Measurements from ENCODE around the gene PLCE1.
"Not testable (repeated sequence)": the region's sequence is repeated elsewhere in the genome, so short reads cannot be mapped to it uniquely, and the experiment has no call there.

The PLCE1 gene

DNA sequence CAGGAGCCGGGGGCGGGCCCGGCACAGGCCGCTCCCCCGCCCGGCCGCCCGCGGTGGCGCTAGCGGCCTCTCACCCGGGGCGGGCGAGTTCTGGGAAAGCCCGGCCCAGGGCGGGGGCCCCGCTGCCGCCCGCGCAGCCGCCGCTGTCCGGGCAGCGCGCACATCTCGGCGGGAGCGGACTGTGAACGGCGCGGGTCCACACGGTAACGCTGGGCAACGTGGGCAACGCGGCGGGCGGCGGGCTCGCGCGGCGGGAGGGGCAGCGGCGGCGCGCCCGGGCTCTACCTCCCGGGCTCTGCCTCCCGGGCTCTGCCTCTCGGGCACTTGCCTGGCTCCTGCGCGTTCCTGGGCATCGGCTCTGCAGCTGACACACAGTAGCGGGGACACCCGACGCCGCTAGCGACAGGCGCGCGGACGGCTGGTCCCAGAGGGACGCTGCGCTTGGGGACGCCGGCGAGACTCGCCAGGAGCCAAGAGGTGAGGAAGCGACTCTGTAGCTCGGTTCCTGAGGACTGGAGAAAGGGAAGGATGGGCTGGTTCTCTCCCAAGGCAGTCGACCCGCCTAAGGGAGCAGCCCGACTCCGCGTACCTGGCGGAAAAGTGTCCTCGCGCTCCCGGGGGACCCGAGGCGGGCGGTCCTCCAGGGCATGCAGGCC lies at the start of gene PLCE1:
Gene PLCE1 (plus strand): TSS at position 150 of the 656 bp plus-strand sequence. CDS start 37,116 bp downstream, outside the sequence.
- DNase-seq = no peak

DNA sequence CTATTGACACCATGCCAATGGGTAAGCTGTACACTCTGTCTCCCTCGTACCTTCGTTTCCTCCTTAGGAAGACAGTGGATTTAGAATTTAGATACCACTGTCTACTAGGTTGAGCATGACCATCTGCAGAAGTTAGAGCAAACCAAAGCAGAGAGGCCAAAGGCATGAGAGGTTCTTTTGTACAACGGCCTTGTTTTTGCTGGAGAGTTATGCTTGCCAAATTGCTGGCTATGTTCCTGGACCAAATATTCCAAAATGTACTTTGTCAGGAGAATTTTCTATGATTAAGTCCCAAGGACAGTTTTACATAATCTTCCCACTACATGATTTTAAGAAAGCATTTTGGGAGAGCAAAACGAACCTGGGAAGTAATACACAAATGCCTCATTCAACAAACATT lies 47.9 kb upstream of the PLCE1 start:
- DNase-seq = no peak

DNA sequence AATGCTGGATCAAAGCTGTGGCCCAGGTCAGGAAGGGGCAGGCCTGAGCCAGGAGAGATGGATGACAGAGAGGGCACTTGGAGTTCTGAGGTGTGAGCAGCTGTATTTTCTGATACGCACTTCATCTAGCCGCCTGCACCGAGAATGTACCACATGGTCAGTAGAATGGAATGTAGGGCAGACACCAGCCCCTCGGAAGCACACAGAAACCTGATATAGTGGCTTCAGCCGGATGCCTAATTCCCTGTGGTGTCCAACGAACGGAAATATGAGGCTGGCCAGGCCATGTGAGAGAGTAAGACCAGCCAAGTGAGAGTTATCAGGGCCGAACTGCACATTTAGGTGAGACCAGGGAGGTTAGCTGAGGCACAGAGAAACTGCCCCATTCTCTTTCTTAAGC lies 46.7 kb upstream of the PLCE1 start:
- DNase-seq = no peak

DNA sequence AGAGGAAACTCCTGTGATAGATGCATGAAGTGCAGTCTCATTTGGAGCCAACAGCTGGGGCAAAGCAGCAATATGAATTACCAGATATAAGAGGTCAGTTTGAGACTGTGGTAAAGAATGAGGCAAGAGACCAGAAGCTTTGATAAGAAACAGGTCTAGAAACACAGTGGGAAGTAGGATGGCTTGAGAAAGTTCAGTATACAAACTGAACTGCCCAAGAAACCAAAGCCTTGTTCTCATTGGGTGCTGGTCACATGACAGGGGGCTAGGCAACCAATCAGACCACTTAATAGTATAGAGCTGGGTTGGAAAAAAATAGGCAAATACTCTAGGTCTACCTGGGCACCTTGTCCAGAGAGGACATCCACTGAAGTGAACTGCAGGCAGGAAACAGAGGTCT lies 46.2 kb upstream of the PLCE1 start:
- no peak for DNase-seq

DNA sequence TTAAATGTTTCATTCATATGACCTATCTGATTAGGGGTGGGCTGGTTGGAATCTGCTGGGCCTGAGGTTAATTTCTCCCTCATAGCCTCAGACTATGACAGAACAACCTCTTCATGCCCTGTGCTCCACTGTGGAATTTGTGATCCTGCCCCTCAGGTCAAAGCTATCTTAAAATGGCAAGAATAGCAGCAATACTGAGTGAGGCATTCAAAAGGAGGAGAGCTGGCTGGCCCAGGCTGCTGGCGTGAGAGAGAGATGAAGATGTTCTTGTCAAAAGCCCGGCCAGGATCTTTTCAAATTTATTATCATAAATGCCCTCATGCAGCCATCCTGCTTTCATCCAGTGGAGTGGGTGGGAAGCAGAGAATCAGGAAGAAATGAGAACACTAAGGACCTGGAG lies 41.8 kb upstream of the PLCE1 start:
- DNase-seq = no peak

DNA sequence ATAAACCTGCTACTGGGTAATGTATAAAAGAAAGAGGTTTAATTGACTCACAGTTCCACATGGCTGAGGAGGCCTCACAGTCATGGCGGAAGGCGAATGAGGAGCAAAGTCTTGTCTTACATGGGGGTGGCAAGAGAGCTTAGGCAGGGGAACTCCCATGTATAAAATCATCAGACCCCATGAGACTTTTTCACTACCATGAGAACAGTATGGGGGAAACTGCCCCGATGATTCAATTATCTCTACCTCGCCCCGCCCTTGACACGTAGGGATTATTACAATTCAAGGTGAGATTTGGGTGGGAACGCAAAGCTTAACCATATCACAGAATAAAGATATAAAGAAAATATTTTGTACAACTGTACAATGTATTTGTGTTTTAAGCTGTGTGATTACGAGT lies 39.4 kb upstream of the PLCE1 start:
- DNase-seq = no peak

DNA sequence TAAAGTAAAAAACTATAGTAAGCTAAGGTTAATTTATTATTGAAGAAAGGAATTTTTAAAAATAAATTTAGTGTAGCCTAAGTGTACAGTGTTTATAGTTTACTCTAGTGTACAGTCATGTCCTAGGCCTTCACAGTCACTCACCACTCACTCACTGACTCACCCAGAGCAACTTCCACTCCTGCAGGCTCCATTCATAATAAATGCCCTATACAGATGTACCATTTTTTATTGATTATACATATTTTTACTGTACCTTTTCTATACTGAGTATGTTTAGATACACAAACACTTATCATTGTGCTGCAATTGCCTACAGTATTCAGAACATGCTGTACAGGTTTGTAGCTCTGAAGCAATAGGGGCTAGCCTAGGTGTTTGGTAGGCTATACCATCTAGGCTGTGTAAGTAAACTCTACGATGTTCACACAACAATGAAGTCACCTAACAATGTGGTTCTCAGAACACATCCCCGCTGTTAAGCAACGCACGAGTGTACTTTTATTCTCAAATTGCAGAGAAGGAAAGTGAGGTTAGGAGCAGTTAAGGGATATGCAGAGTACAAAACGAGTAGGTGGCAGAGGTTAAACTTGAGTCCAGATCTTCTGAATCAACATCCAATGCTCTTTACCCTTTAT lies 38.9 kb upstream of the PLCE1 start:
- DNase-seq = no peak

DNA sequence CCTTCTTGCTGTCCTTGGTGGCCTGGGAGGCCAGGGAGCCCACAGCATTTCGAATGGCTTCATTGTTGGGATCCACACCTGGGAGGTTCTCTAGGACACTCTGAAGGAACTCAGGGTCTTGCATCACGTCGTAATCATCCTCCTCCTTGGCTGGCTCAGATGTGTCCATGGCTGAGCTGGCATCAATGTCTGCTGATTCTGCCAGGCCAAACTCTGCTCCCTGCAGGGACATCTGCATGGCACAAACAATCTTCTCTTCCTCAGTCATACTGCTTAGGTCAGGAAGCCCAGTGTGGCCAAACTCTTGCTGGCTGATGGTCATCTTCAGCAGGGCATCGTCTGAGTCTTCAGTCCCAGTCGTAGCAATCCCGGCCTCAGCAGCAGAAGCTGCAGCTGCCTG lies 34.9 kb upstream of the PLCE1 start:
- DNase-seq = no peak

DNA sequence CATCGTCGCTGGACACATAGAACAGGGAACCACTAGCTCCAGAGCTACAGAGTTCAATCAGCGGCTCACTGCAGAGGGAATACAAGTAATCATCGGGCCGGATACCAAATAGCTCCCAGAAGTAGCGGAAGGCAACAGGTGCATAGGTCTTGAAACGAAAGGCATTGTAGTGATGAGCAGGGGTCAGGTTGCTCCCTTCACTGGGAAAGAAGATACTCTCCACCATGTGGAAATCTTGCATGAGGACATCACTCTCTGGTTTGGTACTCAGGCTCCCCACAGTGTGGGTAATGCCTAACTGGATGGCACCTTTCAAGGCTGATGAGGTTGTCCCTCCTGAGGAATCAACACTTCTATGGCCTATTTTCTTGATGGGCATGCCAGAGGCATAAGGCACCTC lies 32.7 kb upstream of the PLCE1 start:
- DNase-seq = not testable (repeated sequence)

DNA sequence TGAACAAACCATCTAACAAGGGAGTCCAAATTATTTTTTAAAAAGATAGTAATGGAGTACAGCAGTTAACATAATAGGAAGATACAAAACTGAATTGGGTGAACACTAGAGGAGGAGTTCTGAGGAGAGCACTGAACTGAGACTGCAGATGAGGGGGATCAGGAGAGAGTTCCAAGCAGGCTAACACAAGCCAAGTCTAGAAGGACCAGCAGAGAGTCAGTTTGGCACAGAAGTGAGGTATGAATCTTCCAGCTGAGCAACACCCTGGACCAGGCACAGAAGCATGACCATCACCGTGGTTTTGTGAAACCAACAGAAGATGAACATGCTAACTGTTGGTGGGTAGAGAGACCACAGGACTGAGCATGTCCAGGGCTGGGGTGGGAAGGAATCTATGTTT lies 30.8 kb upstream of the PLCE1 start:
- DNase-seq = no peak

DNA sequence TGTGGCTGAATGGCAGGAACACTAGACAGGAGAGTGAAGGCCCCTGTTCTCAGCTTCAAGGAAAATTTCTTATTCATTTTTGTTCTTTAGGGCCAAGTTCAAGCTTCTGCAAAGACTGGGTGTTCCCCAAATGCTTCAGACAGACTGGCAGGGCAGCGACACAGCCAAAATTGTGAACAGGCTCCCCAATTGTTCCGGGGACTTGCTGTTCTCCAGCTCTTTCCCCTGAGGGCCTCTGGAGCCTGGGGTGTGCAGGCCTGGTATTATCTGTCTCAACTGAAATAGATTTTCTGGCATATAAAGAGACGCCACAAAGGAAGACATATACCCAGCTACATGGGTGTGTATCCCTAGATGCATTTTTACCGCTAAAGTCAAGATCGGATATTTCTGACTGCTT lies 30.3 kb upstream of the PLCE1 start:
- no peak for DNase-seq

DNA sequence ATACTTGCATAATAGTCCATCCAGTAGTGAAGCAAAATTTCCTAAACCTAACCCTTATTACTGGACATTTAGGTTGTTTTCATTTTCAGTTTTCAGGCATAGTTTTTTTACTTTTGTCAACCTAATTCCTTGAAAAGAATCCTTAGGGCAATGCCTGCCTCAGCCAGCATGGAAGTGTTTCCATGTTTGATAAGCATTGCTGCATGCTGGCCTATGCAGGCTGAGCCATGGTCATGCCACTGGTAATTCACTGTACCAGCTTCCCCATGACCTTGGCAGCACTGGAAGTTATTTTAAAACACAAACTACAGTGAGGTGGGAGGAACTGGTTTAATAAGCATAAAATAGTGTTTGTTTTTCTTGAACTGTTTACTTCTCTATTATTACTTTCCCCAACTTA lies 27.8 kb upstream of the PLCE1 start:
- DNase-seq = no peak

DNA sequence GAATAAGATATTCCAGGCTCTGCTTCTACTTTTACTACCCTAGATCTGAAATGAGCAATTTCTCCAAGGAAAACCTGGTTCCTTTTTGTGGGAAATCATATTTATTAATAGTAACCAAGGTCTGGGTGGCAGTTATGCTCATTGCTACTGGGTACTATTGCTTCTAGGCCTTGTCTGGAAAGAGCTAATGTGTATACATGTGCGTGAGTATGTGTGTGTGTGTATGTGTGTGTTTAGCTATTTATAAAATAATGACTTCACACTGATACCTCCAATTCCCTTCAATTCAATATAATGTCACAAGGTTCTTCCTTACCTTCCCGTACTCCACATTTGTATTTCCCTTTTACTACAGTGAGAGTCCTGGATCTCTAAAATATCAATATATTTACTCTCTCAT lies 26.0 kb upstream of the PLCE1 start:
- DNase-seq = no peak

DNA sequence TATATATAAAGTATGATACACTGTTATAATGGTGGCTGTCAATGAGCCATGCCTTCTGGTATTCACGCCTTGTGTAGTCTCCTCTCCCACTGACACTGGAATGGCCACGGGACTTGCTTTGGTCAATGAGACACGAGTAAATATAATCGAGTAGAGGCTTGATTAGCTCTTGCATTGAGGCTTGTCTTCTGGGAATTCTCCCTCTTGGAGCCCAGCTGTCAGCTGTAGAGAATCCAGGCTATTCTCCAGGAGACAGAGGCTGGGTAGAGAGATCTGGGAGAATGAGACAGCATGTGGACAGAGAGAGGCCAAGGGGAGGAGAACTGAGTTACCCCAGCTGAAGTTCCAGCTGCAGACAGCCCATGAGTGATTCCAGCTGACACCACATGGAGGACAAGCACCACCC lies 25.2 kb upstream of the PLCE1 start:
- DNase-seq = no peak

DNA sequence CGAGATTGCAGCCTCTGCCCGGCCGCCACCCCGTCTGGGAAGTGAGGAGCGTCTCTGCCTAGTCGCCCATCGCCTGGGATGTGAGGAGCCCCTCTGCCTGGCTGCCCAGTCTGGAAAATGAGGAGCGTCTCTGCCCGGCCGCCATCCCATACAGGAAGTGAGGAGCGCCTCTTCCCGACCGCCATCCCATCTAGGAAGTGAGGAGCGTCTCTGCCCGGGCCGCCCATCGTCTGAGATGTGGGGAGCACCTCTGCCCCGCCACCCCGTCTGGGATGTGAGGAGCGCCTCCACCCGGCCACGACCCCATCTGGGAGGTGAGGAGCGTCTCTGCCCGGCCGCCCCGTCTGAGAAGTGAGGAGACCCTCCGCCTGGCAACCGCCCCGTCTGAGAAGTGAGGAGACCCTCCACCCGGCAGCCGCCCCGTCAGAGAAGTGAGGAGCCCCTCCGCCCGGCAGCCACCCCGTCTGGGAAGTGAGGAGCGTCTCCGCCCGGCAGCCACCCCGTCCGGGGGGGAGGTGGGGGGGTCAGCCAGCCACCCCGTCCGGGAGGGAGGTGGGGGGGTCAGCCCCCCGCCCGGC lies 23.2 kb upstream of the PLCE1 start:
- DNase-seq = not testable (repeated sequence)

DNA sequence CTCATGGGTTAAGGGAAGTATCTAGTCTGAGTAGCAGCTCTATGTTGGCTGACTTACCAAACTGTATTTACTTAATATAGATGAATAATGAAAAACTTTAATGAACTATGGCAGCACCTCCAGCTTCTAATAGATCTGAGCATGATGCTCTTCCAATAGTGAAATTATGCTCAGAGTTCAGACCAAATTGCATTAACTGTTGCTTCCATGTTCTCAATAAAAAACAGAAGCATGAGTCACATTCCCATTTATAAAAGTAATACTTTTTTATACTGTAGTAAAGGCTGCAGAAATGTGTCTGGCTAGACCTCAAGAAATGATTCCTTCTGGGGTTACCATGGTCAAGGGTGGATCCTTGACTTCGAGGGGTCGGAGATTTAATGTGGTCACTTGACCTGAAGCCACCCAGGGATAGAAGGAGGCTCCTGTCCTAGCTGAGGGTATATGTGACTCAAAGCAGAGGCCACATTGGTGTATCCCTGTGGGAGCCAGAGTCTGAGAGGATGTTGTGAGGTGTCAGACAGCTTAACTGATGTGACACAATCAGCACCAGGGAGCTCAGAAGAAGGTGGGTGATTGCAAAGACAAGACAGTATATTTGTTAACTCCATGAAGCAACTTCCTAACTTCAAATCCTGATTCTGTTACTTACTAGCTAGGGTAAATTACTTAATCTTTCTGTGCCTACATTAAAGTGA lies 19.8 kb upstream of the PLCE1 start:
- no peak for DNase-seq

DNA sequence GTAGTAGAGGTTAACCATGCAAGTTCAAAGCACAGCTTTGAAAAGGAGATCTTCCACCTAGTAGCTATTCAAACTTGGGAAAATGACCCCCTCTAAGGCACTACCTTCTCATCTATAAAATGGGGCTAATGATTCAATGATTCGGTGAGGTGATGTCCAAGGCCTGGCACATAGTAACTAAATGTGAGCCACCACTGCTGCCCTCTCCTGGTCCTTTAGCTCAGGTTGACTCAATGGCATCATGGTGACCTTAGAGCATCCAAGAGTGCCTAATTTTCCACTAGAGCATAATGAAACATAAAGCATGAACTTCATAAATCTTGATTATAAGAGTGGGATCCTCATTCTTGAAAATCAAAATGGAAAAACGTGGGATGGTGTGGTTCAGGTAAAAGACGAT lies 16.3 kb upstream of the PLCE1 start:
- no peak for DNase-seq

DNA sequence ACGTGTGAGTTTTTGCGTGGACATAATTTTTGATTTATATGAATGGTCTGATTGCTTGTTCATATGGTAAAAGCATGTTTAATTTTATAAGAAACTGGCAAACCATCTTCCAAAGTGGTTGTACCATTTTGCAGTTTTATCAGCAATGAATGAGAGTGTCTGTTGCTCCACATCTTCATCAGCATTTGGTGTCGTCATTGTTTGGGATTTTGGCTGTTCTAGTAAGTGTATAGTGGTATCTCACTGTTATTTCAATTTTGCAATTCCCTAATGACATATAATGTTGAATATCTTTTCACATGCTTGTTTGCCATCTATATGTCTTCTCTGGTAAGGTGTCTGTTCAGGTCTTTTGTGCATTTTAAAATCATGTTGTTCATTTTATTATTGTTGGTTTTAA lies 13.2 kb upstream of the PLCE1 start:
- no peak for DNase-seq

DNA sequence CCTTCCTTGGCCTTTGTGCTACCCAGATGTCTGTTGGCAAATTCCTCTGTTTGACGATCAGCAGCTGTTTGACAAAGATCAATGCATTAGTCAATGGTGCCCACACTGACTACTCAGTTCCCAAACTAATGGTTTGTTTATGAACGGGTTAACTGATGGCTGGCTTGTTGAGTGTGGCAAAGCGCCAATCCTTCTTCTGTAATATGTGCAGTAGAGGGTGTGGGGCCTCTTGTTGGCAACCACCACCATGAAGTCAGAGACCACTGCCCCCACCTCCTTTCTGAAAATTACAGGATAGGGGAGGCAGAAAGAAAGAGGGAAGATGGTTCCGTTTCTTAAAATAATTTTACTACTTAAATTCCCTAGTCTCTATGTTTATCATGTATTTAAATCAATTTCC lies 2.6 kb upstream of the PLCE1 start:
- DNase-seq = no peak

DNA sequence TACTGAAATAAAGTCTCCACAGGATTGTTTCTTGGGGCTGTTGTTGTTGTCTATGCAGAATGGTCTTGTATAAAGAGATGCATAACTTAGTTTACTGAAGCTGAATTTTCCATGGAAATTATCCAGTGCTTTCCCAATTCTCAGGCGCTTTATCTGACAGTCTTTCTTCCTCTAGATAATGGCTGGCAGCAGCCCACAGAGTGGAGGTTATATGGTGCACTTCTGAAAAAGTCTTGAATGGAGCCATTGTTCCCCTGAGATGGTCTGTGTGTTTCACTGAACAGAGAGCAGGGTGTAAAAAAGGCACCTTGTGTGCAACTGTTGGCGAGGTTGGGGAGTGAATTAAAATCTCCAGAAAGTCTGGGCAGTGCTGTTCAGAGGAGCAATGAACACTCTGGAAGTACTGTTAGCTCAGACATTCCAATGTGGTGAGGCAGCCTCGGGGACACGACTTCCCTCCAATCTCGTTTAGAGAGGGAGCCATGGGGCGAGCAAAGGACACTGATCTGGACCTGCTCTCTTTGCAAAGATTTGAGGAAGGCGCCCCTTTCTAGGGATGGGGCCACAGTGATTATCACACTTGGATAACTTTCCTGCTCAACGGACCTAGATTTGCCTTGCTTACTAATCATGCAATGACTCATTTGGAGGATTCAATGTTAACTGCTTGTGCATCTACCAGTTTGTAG lies 2.0 kb upstream of the PLCE1 start:
- DNase-seq = no peak

DNA sequence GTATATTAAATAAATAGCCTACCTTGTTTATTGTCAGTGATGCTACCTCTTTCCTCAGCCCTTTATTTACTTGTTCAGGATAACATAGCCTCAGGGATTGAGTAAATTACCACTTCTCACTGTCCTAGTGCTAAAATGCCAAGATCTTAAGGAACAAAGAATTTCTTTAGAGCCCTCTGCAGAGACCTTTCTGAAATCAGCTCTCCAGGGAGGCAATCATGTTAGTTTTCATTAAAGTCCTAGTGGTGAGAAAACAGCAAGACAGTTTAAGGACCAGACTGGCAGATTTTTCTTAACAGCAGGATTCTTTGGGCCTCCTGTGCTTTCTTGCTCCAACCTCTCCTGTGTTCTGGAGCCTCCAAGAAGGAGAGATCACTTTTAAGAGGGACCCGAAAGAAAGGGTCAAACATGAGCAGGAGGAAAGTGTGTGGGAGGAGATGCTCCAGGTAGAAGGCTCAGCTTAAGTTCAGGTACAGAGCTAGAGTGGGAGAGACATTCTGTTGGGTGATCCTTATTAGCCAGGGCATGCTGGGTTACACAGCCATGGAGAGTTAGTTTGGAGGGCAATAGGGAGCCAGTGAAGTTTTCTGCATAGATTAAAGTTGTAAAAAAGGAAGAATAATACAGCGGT lies 1.2 kb upstream of the PLCE1 start:
- DNase-seq = no peak

DNA sequence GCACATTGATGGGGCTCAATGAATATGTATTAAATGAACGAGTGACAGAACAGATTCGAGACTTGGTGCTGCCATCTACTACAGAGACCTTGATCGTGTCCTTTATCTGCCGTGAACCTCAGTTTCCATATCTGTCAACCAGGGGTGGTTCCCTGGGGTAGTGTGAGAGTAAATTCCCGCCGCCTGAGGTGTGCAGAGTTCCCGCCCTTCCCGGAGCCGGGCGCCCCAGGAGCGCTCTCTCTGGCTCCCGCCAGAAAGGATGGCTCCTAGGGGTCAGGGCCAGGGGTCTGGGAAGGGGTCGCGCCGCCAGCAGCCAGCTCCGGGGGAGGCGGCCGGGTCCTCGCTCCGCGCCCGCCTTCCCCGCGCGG lies 333 bp upstream of the PLCE1 start:
- no peak for DNase-seq

DNA sequence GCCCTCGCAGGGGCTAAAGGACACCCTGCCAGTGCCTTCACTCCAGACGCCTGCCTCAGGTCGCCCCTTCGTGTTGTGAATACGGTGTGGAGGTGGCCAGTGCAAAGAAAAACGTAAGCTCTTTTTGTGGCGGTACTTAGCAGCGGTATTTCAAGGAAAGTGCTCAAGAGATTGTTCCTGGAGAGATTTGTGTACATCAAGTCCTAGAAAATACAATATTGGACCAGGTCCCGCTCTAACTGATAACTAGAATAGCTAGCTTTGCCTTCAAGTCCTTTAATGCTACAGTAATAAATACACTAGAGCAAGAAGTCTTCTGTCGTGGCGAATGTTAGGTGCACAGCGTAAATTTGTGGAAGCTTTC lies 689 bp downstream of the PLCE1 start:
- no peak for DNase-seq

All from CD4-positive, alpha-beta T cell treated with Interleukin-6 for 4 hours (primary cell).